ENCODE data around the gene KHDRBS2.
A peak's percentile ranks its signal among the peaks of the same experiment; 100 is the strongest.
"Not testable (repeated sequence)": the region's sequence is repeated elsewhere in the genome, so short reads cannot be mapped to it uniquely, and the experiment has no call there.

The KHDRBS2 gene

GRCh38 chr6:61810047-61810446 lies 476.0 kb downstream of the KHDRBS2 start:
- TF ChIP-seq CTCF (conservative IDR thresholded peaks at IDR 0.05; ENCODE audit: low read depth, low read length): no peak
- H3K27ac ChIP-seq: no peak overlapping the region
- no peak overlapping the region for H2AFZ ChIP-seq (ENCODE audit: low read depth)
- no peaks in the 10 kb centered on the region for H3K27me3 ChIP-seq (ENCODE audit: insufficient read depth, low read depth)
- H3K9ac ChIP-seq: no peak overlapping the region
- H4K20me1 ChIP-seq (ENCODE audit: insufficient read depth): no peaks in the 10 kb centered on the region
- H3K4me3 ChIP-seq (IDR thresholded peaks at IDR 0.05; ENCODE audit: insufficient read depth, low read depth, low read length): no peak overlapping the region
- no peaks in the 10 kb centered on the region for H3K36me3 ChIP-seq (ENCODE audit: insufficient read depth)
- no peak overlapping the region for H3K4me2 ChIP-seq
- H3K79me2 ChIP-seq (ENCODE audit: insufficient read depth, low read depth): no peaks in the 10 kb centered on the region
- H3K4me1 ChIP-seq (ENCODE audit: low read depth, poor library complexity, severe bottlenecking): peaks cover 6% of the 10 kb centered on the region

DNA sequence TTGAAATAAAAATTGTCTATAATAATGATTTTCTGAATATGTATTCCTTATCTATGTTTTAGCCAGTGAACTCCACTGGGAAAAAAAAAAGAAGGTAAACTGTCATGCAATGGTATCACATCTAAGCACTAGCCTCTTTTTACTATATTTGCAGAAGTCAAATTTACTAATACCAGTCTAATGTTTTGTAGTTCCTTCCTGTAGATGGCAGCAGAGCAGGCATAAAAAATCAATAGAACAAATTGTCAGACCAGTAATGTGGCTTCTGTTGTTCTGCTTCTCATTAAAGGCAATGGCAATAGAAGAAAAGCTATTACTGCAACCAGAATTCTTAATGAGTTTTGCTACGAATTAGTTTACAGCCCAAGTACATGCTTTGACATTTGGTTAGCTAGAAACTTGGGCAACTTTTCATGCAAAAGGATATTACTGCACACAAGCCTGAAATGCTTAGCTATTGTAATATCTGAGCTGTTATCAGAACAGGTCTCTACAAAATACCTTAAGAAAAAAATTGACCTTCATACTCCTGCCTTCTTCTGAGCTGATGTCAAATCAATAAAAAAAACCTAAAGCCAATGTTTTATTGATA lies 476.9 kb downstream of the KHDRBS2 start:
- H3K27me3 ChIP-seq (ENCODE audit: insufficient read depth, low read depth): no peaks in the 10 kb centered on the region
- no peaks in the 10 kb centered on the region for H3K4me1 ChIP-seq (ENCODE audit: low read depth, poor library complexity, severe bottlenecking)
- H3K79me2 ChIP-seq (ENCODE audit: insufficient read depth, low read depth): no peaks in the 10 kb centered on the region
- no peaks in the 10 kb centered on the region for H3K36me3 ChIP-seq (ENCODE audit: insufficient read depth)
- no peak overlapping the region for H3K27ac ChIP-seq
- no peaks in the 10 kb centered on the region for H4K20me1 ChIP-seq (ENCODE audit: insufficient read depth)
- no peak overlapping the region for H3K4me2 ChIP-seq
- no peak overlapping the region for H2AFZ ChIP-seq (ENCODE audit: low read depth)
- no peak overlapping the region for H3K9ac ChIP-seq
- no peak overlapping the region for H3K4me3 ChIP-seq (IDR thresholded peaks at IDR 0.05; ENCODE audit: insufficient read depth, low read depth, low read length)
- peak; percentile 72 for TF ChIP-seq CTCF (conservative IDR thresholded peaks at IDR 0.05; ENCODE audit: low read depth, low read length)

GRCh38 chr6:61787998-61788397 lies 498.0 kb downstream of the KHDRBS2 start:
- Histone ChIP-seq H3K27ac (no peak overlapping the region), H3K4me1 (ENCODE audit: low read depth, poor library complexity, severe bottlenecking) (no peaks in the 10 kb centered on the region), H2AFZ (ENCODE audit: low read depth) (no peak overlapping the region), H4K20me1 (ENCODE audit: insufficient read depth) (no peaks in the 10 kb centered on the region), H3K27me3 (ENCODE audit: insufficient read depth, low read depth) (no peaks in the 10 kb centered on the region), H3K4me3 (IDR thresholded peaks at IDR 0.05; ENCODE audit: insufficient read depth, low read depth, low read length) (no peak overlapping the region), H3K36me3 (ENCODE audit: insufficient read depth) (no peaks in the 10 kb centered on the region; the same call in 1 of the 2 replicates), H3K4me2 (no peak overlapping the region), H3K9ac (no peak overlapping the region), H3K79me2 (ENCODE audit: insufficient read depth, low read depth) (no peaks in the 10 kb centered on the region)
- TF ChIP-seq CTCF (conservative IDR thresholded peaks at IDR 0.05; ENCODE audit: low read depth, low read length): no peak

- H3K27ac ChIP-seq; H3K4me1 ChIP-seq (ENCODE audit: low read depth, poor library complexity, severe bottlenecking); H3K9ac ChIP-seq; H2AFZ ChIP-seq (ENCODE audit: low read depth); H3K27me3 ChIP-seq (ENCODE audit: insufficient read depth, low read depth); H3K4me3 ChIP-seq (IDR thresholded peaks at IDR 0.05; ENCODE audit: insufficient read depth, low read depth, low read length); H3K4me2 ChIP-seq; H3K36me3 ChIP-seq (ENCODE audit: insufficient read depth); H4K20me1 ChIP-seq (ENCODE audit: insufficient read depth); H3K79me2 ChIP-seq (ENCODE audit: insufficient read depth, low read depth): not testable (repeated sequence)
These were observed 516.6 kb downstream of the KHDRBS2 start for GRCh38 chr6:61769446-61769845.

GRCh38 chr6:61755739-61756138 lies 530.3 kb downstream of the KHDRBS2 start:
- Histone ChIP-seq H3K4me1 (ENCODE audit: low read depth, poor library complexity, severe bottlenecking) (no peaks in the 10 kb centered on the region), H2AFZ (ENCODE audit: low read depth) (no peak overlapping the region), H3K27me3 (ENCODE audit: insufficient read depth, low read depth) (no peaks in the 10 kb centered on the region), H4K20me1 (ENCODE audit: insufficient read depth) (no peaks in the 10 kb centered on the region), H3K4me2 (no peak overlapping the region), H3K36me3 (ENCODE audit: insufficient read depth) (no peaks in the 10 kb centered on the region), H3K79me2 (ENCODE audit: insufficient read depth, low read depth) (no peaks in the 10 kb centered on the region), H3K4me3 (IDR thresholded peaks at IDR 0.05; ENCODE audit: insufficient read depth, low read depth, low read length) (no peak overlapping the region), H3K27ac (no peak overlapping the region), H3K9ac (no peak overlapping the region)
- TF ChIP-seq CTCF (conservative IDR thresholded peaks at IDR 0.05; ENCODE audit: low read depth, low read length): no peak
